IPS DF 4.7 (cell line): ENCODE measurements around the gene MKNK2.

Source experiments
- DNase-seq: peaks from one replicate; pipeline ENCODE4 v3.0.0-alpha.2; 2013; ENCODE audit warnings: low spot score; ENCODE audit errors: extremely low read depth

Gene MKNK2

GRCh38 chr19:2080336-2080988 lies 29.4 kb upstream of the MKNK2 start:
- no peak for DNase-seq

- no peak for DNase-seq
These were observed 28.8 kb upstream of the MKNK2 start for GRCh38 chr19:2079865-2080301.

GRCh38 chr19:2079076-2079864 lies 28.2 kb upstream of the MKNK2 start:
- no peak for DNase-seq

- no peak for DNase-seq
These were observed 27.0 kb upstream of the MKNK2 start for GRCh38 chr19:2077833-2078619.

- DNase-seq, result no peak
These were observed 26.4 kb upstream of the MKNK2 start for GRCh38 chr19:2077398-2077797.

GRCh38 chr19:2076526-2076944 lies 25.5 kb upstream of the MKNK2 start:
- no peak for DNase-seq

- DNase-seq, result no peak
These were observed 21.9 kb upstream of the MKNK2 start for GRCh38 chr19:2072757-2073551.

GRCh38 chr19:2070986-2071673 lies 20.1 kb upstream of the MKNK2 start:
- DNase-seq, result no peak

GRCh38 chr19:2070436-2070827 lies 19.4 kb upstream of the MKNK2 start:
- no peak for DNase-seq

GRCh38 chr19:2064788-2065524 lies 13.9 kb upstream of the MKNK2 start:
- DNase-seq, result no peak

- DNase-seq, result no peak
These were observed 13.3 kb upstream of the MKNK2 start for GRCh38 chr19:2064395-2064787.

GRCh38 chr19:2063824-2064223 lies 12.8 kb upstream of the MKNK2 start:
- DNase-seq, result no peak

- DNase-seq, result no peak
These were observed 11.7 kb upstream of the MKNK2 start for GRCh38 chr19:2062770-2063169.

GRCh38 chr19:2062389-2062729 lies 11.3 kb upstream of the MKNK2 start:
- DNase-seq, result no peak

GRCh38 chr19:2061495-2062388 lies 10.7 kb upstream of the MKNK2 start:
- DNase-seq, result no peak

GRCh38 chr19:2060884-2061494 lies 9.9 kb upstream of the MKNK2 start:
- DNase-seq, result no peak

- no peak for DNase-seq
These were observed 8.6 kb upstream of the MKNK2 start for GRCh38 chr19:2059422-2060201.
